HG02970 (cell line): ENCODE measurements around the gene DNPEP.

ENCODE experiments used
- ATAC-seq: cut with Tn5 transposase; IDR thresholded peaks from one replicate; pipeline ENCODE4 v1.9.1; 2021; ENCODE audit warnings: mild to moderate bottlenecking, moderate library complexity, moderate number of reproducible peaks; ENCODE audit not compliant: unreplicated experiment, low FRiP score

The DNPEP gene

GRCh38 chr2:219323434-219323833 lies 64.3 kb downstream of the DNPEP start:
- no peak for ATAC-seq
